RKO (cell line): ENCODE measurements around the gene TULP1.
A peak's percentile ranks its signal among the peaks of the same experiment; 100 is the strongest.

ENCODE experiments used
- DNase-seq: peaks from one replicate; pipeline ENCODE4 v3.0.0-alpha.2; 2016; ENCODE audit warnings: low spot score

The TULP1 gene

DNA sequence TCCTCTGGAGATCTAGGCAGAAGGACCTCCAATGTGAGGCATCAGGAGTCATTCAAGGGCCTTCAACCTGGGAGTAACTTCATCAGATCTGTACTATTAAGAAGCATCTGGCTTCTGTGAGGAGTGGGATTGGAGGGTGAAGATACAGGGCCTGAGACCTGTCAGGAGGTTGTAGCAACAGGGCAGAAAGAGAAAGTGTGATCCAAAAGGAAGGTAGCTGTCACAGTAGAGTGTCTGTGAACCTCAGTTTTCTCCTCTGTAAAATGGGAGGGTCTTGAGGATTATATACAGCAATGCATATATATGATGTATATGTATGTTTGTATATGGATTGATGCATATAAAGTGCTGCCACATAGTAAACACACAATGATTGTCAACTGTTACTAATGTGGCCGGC is 47.0 kb downstream of the TULP1 start:
- DNase-seq = no peak

DNA sequence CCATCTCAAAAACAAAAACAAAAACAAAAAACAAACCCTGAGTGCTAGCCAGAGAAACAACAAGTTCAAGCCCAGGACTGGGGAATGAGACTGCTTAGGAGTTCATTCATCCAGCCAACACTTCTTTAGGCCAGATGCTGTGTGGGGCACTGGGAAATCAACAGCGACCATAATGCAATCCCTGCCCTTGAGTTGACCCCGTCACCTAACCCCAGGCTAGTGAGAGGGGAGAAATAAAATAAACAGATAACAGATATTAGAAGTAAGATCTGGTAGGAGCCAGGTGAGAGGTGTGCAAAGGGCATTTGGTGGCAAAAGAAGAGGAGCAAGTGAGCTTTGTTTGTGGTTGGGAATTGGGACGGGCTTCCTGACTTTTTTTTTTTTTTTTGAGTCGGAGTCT is 49.4 kb downstream of the TULP1 start:
- no peak for DNase-seq

DNA sequence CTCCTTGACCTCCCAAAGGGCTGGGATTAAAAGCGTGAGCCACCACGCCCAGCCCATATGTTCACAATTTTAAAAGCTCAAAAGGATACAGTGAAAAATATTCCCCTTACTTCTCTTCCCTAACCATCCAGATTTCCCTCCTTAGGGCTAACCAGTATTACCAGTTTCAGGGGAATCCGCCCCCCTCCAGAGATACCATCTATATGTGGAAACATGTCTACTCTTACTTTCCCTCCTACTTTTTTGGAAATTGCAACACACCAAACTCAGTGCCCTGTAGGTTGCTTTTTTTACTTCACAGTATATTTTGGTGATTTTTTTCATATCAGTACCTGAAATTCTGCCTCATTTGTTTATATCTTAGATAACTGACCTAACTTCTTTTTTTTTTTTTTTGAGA is 51.4 kb downstream of the TULP1 start:
- no peak for DNase-seq

DNA sequence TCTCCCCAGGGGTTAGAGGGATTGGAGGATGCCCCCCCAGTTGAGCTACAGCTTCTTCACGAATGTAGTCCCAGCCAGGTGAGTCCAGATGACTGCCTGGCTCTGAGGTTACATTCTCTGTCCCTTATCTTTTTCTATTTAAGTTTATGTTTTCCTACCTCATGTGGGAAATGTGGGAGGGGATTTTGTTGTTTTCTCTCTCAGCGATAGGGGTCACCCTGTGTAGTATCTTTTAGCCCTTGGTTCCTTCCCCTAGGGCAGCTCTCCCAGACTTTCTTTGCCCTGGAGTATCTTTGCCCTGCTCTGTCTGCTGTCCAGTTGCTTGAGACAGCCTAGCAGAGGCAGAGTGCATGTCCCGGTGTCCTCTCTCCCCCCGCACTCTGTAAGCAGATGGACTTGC is 54.8 kb downstream of the TULP1 start:
- no peak for DNase-seq

DNA sequence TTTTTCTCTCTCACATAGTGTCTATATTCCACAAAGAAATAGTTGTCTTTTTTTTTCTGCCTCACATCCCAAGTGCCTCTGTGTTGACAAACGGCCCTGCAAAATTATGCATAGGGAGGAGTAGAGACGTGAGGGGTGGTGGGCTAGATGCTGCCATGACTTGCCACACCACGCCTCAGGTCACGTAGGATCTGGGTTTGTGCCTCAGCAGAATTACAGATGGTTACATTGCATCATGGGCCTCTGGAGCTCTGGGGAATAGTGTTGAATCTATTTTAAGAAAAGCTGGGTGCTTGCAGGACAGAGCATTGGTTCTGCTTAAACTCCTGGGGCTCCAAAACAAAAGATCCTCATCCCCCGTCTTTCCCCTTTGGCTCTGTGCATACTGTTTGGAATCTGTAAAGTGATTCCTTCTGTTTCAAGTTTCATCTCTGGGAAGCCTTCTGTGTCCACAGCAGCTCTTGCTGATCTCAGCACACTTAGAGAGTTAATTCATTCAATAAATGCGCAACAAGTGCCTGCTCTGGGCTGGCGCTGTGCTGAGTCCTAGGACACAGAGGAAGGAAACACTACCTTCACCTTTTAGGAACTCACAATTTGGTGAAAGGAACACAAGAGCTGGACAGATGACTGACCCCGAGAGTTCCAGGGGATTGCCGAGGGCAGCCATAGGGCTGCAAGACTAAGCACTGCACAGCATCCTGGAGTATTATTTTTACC is 58.1 kb downstream of the TULP1 start:
- no peak for DNase-seq

DNA sequence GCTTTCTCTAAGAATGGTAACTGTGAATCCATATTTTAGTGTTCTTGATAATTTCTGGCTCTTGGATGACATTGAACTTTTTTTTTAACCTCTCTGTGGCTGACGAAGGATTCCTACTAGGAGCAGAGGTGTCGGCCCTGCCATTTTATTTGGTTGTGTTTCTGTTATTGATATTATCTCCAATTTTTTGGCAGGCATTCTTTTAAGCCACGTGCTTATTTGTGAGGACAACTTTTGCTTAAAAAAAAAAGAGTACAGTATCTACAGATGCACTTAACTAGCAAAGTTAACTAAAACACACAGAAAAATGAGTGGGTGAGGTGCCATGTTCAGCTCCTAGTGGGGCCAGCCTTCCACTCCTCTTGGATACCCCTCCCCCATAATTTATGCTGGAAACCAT is 59.5 kb downstream of the TULP1 start:
- DNase-seq = no peak

DNA sequence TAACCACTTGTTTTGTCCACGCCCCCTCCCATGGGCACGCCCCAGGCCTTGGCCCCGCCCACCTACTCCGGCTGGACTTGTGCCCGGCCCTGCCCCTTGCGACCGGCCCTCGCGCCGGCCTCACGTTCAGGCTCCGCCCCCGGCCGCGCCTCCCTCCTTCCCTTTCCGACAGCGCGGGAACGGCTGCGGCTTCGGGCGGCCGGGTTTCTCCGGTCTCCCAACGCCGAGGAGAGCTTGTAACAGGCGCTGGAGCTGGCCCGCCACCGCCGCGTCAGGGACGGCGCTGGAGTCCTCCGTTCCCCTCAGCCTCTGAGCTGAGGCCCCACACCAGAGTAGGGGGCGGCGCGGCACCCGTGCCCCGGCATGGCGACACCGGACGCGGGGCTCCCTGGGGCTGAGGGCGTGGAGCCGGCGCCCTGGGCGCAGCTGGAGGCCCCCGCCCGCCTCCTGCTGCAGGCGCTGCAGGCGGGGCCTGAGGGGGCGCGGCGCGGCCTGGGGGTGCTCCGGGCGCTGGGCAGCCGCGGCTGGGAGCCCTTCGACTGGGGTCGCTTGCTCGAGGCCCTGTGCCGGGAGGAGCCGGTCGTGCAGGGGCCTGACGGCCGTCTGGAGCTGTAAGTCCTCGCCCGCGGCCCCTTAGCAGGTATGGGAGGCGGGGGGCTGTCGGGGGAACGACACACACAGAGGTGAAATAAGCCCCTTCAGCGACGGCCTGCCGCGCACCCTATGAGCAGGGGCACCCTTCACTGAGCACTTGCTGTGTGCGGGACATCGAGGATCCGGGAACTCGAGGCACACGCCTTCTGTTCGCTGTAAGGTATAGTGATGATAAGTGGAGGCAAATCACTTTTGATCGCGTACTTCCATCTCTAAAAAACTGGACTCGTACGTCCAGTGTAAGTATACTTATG is 60.3 kb downstream of the TULP1 start, which contains the start of gene FANCE:
Gene FANCE, plus strand, starts transcription at position 156 of the 908 bp plus-strand sequence. Its CDS starts 208 bp downstream, at position 364.
- peak; percentile 87 for DNase-seq

DNA sequence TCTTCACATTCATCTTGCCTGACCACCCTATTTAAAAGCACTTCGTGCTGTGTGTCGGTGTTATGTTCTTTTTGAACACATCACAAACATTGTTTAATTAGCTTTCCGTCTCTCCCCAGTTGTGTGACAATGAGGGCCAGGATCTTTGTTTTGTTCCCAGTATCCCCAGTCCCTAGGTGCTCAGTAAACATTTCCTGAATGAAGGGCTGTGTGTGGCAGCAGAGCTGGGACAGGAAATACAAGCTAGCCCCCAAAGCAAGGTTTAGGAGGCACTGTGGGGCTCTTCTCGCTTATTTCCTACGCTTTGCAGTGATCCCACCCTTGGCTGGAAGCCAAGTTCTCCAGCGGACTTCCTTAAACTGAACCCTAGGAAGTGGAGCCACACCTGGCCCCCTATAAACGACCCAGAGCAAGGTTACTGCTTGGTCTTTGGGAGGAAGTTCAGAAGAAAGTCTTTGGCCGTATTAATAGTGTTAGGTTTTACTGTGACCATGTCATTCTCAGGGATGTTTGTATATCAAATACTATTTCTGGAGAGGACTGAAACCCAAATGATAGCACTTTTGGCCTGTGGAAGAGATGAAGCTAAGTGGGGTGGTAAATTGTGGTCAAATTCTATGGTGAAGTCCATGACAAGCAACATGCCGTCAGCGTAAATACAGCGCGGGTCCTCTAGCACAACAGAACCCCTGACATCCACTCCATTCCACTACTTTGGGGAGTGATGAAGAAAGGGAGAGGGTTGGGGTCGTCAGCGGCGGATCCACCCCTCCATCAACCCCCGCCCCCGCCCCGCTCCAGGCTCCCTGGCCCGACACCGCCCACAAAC is 61.1 kb downstream of the TULP1 start:
- DNase-seq = no peak

DNA sequence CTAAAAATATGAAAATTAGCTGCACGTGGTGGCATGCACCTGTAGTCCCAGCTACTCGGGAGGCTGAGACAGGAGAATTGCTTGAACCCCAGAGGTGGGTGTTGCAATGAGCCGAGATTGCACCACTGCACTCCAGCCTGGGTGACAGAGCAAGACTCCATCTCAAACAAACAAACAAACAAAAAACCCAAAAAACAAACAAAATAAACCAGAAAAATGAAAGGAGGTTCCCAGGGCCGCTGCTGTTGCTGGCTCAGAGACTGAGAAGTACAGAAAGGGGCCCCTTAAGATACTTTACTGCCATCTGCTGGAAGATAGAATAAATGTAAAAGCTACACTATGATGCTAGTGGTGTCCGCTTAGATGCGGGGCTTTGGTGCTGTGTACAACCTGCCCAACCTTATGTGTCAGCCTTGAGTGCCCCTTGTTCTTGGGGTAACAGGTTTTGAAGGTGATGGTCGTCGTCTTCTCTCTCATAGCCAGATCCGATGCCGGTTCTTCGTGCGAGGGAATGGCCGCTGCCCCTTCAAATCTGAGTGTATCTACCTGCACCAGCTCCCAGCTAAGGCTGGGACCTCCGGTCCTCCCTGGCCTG is 63.3 kb downstream of the TULP1 start:
- DNase-seq = peak; percentile 89

DNA sequence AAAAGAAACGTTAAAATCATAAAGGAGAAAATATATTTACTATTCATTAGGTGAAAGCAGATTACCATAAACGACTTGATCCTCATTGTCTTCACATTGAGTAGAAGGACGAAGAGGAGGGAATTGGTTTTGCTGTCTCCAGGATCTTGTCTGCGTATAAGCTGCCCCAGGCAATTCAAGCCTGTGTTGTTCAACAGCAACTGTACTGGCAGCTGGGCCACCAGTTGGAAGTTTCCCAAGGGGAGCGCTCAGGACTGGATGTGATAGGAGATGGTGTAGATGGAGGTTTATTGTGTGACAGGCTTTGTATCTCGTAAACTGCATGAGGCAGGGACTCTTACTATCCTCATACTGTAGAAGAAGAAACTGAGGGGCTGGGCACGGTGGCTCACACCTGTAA is 64.5 kb downstream of the TULP1 start:
- no peak for DNase-seq
